Measurements from ENCODE around the gene MBD4.

MBD4 gene

GRCh38 chr3:129449279-129450115 lies 9.7 kb upstream of the MBD4 start:
- H3K4me3 ChIP-seq (ENCODE audit: control insufficient read depth, low read depth, low read length): no peak overlapping the region
- TF ChIP-seq CTCF (conservative IDR thresholded peaks at IDR 0.05; ENCODE audit: control insufficient read depth, insufficient read depth, low read depth, low read length): no peak
- DNase-seq (ENCODE audit: low read depth): no peak

- H3K4me3 ChIP-seq (ENCODE audit: control insufficient read depth, low read depth, low read length): no peak overlapping the region
- no peak for DNase-seq (ENCODE audit: low read depth)
- no peak for TF ChIP-seq CTCF (conservative IDR thresholded peaks at IDR 0.05; ENCODE audit: control insufficient read depth, insufficient read depth, low read depth, low read length)
These were observed 8.6 kb upstream of the MBD4 start for GRCh38 chr3:129448186-129448895.

GRCh38 chr3:129446926-129447325 lies 7.2 kb upstream of the MBD4 start:
- no peak for TF ChIP-seq CTCF (conservative IDR thresholded peaks at IDR 0.05; ENCODE audit: control insufficient read depth, insufficient read depth, low read depth, low read length)
- no peak for DNase-seq (ENCODE audit: low read depth)
- no peak overlapping the region for H3K4me3 ChIP-seq (ENCODE audit: control insufficient read depth, low read depth, low read length)

- H3K4me3 ChIP-seq (ENCODE audit: control insufficient read depth, low read depth, low read length): no peak overlapping the region
- TF ChIP-seq CTCF (conservative IDR thresholded peaks at IDR 0.05; ENCODE audit: control insufficient read depth, insufficient read depth, low read depth, low read length): no peak
- DNase-seq (ENCODE audit: low read depth): no peak
These were observed 5.7 kb upstream of the MBD4 start for GRCh38 chr3:129445471-129445870.

- no peak for TF ChIP-seq CTCF (conservative IDR thresholded peaks at IDR 0.05; ENCODE audit: control insufficient read depth, insufficient read depth, low read depth, low read length)
- DNase-seq (ENCODE audit: low read depth): no peak
- no peak overlapping the region for H3K4me3 ChIP-seq (ENCODE audit: control insufficient read depth, low read depth, low read length)
These were observed 3.2 kb upstream of the MBD4 start for GRCh38 chr3:129442947-129443346.

- H3K4me3 ChIP-seq (ENCODE audit: control insufficient read depth, low read depth, low read length): no peak overlapping the region
- TF ChIP-seq CTCF (conservative IDR thresholded peaks at IDR 0.05; ENCODE audit: control insufficient read depth, insufficient read depth, low read depth, low read length): no peak
These were observed 2.7 kb upstream of the MBD4 start for GRCh38 chr3:129442486-129442885.

More at GRCh38 chr3:129442486-129442885, 2.7 kb upstream of the MBD4 start:
- DNase-seq (ENCODE audit: low read depth): no peak

Data from fibroblast of mammary gland (primary cell).